WTC11 (cell line): Measurements from ENCODE around the gene TSPAN4.

ENCODE experiments used
- CTCF ChIP-seq: fragments of 200-600 bp; IDR thresholded peaks from 2 replicates; pipeline ENCODE4 v1.8.0; 2022; ENCODE audit warnings: antibody characterized with exemption
- ELF4 ChIP-seq: sonication (generic); formaldehyde crosslinking; IDR thresholded peaks from 2 replicates; pipeline ENCODE4 v1.8.1; 2022; ENCODE audit warnings: low read depth, mild to moderate bottlenecking, moderate library complexity, missing genetic modification reagents
- MAX ChIP-seq: sonication (generic); formaldehyde crosslinking; IDR thresholded peaks from 2 replicates; pipeline ENCODE4 v1.8.0; 2022; ENCODE audit warnings: mild to moderate bottlenecking, missing genetic modification reagents
- PRDM15 ChIP-seq: sonication (generic); formaldehyde crosslinking; IDR thresholded peaks from 2 replicates; pipeline ENCODE4 v1.8.0; 2022; ENCODE audit warnings: missing genetic modification reagents
- SMAD4 ChIP-seq: sonication (generic); formaldehyde crosslinking; IDR thresholded peaks from 2 replicates; pipeline ENCODE4 v1.8.0; 2022; ENCODE audit warnings: mild to moderate bottlenecking, missing genetic modification reagents

GRCh38 chr11:829176-829846, 13.3 kb upstream of the TSPAN4 start:
- TF ChIP-seq SMAD4 (no peak), CTCF (no peak), ELF4 (CRISPR knock-in tag) (no peak), PRDM15 (no peak), MAX (CRISPR knock-in tag) (0 out of 2 replicates have a peak, but pooled peaks have one; percentile 76)
